HEK293 (cell line): ENCODE measurements around the gene CUZD1.

Experiments
- CTCF ChIA-PET: fragments of 350-600 bp; formaldehyde crosslinking; extraction: SDS; loops from one replicate; lab custom pipeline; 2021; ENCODE audit warnings: antibody characterized with exemption; lab: Yijun Ruan, JAX
- POLR2A ChIA-PET: fragments of 300-600 bp; formaldehyde crosslinking; extraction: SDS; loops from one replicate; lab custom pipeline; 2020; ENCODE audit warnings: antibody characterized with exemption, inconsistent platforms; lab: Yijun Ruan, JAX
- H3K27ac ChIP-seq: fragments of 200-500 bp; sonication (Bioruptor generic); 2 replicates; pipeline ENCODE4 v1.5.1; 2014; ENCODE audit warnings: low read depth, low read length, control low read depth, inconsistent platforms; ENCODE audit errors: extremely low read depth
- H3K36me3 ChIP-seq, 2 experiments: fragments of 200-500 bp in 1 of 2; sonication (Bioruptor generic) in 1 of 2; 1 replicate in 1 of 2; 2 replicates in 1 of 2; pipeline ENCODE4 v1.5.1; 2014 to 2017; ENCODE audit warnings: inconsistent platforms in 2 of 2, low read length in 2 of 2; ENCODE audit not compliant: control insufficient read depth in 2 of 2, insufficient read depth in 1 of 2
- H3K4me1 ChIP-seq: fragments of 200-500 bp; sonication (Bioruptor generic); 2 replicates; pipeline ENCODE4 v1.5.1; 2014; ENCODE audit warnings: mild to moderate bottlenecking, low read length, inconsistent platforms; ENCODE audit not compliant: control insufficient read depth, insufficient read depth
- H3K4me3 ChIP-seq: 2 replicates; pipeline ENCODE4 v1.5.1; 2011; ENCODE audit warnings: low read depth, mild to moderate bottlenecking, control low read depth, low read length, moderate library complexity
- H3K9me3 ChIP-seq: fragments of 200-500 bp; sonication (Bioruptor generic); 2 replicates; pipeline ENCODE4 v1.5.1; 2014; ENCODE audit warnings: low read depth, low read length, inconsistent platforms; ENCODE audit not compliant: control insufficient read depth, insufficient read depth
- BCL11A ChIP-seq: fragments of 450-650 bp; formaldehyde crosslinking; IDR thresholded peaks from 2 replicates; pipeline ENCODE4 v1.5.1; 2016; ENCODE audit warnings: low read depth, missing biosample characterization, missing genetic modification characterization
- INSM2 ChIP-seq: fragments of 450-650 bp; formaldehyde crosslinking; IDR thresholded peaks from 2 replicates; pipeline ENCODE4 v1.5.1; 2016; ENCODE audit warnings: missing biosample characterization, missing genetic modification characterization
- KLF10 ChIP-seq: fragments of 450-650 bp; IDR thresholded peaks from 2 replicates; pipeline ENCODE4 v1.5.1; 2018; ENCODE audit warnings: missing biosample characterization, mild to moderate bottlenecking, missing genetic modification characterization
- OSR2 ChIP-seq: fragments of 450-650 bp; formaldehyde crosslinking; IDR thresholded peaks from 2 replicates; pipeline ENCODE4 v1.5.1; 2016; ENCODE audit warnings: missing biosample characterization, missing genetic modification characterization
- PATZ1 ChIP-seq: fragments of 450-650 bp; formaldehyde crosslinking; IDR thresholded peaks from 2 replicates; pipeline ENCODE4 v1.5.1; 2016; ENCODE audit warnings: missing biosample characterization, missing genetic modification characterization
- SALL2 ChIP-seq: fragments of 450-650 bp; formaldehyde crosslinking; IDR thresholded peaks from 2 replicates; pipeline ENCODE4 v1.5.0; 2017; ENCODE audit warnings: missing biosample characterization, mild to moderate bottlenecking, missing genetic modification characterization, borderline replicate concordance
- SCRT2 ChIP-seq: fragments of 450-650 bp; formaldehyde crosslinking; IDR thresholded peaks from 2 replicates; pipeline ENCODE4 v1.5.1; 2016; ENCODE audit warnings: missing biosample characterization, missing genetic modification characterization
- SETDB1 ChIP-seq: IDR thresholded peaks from one replicate; pipeline ENCODE4 v1.6.1; 2017; ENCODE audit warnings: mild to moderate bottlenecking, low read length, moderate library complexity, mixed read lengths; ENCODE audit not compliant: insufficient read length
- TRIM28 ChIP-seq: IDR thresholded peaks from 2 replicates; pipeline ENCODE4 v1.6.1; 2011; ENCODE audit warnings: low read length, control low read depth, borderline replicate concordance
- YY1 ChIP-seq: fragments of 450-650 bp; formaldehyde crosslinking; IDR thresholded peaks from 2 replicates; pipeline ENCODE4 v1.5.1; 2018; ENCODE audit warnings: missing biosample characterization, missing genetic modification characterization
- ZNF10 ChIP-seq: fragments of 450-650 bp; formaldehyde crosslinking; IDR thresholded peaks from 2 replicates; pipeline ENCODE4 v1.5.1; 2017; ENCODE audit warnings: missing biosample characterization, missing genetic modification characterization
- ZNF169 ChIP-seq: fragments of 450-650 bp; formaldehyde crosslinking; IDR thresholded peaks from 2 replicates; pipeline ENCODE4 v1.5.1; 2016; ENCODE audit warnings: missing biosample characterization, missing genetic modification characterization
- ZNF223 ChIP-seq: fragments of 450-650 bp; formaldehyde crosslinking; IDR thresholded peaks from 2 replicates; pipeline ENCODE4 v1.5.1; 2016; ENCODE audit warnings: missing biosample characterization, missing genetic modification characterization
- ZNF24 ChIP-seq: fragments of 450-650 bp; formaldehyde crosslinking; IDR thresholded peaks from 2 replicates; pipeline ENCODE4 v1.5.1; 2016; ENCODE audit warnings: missing biosample characterization, missing genetic modification characterization
- ZNF311 ChIP-seq: fragments of 450-650 bp; formaldehyde crosslinking; IDR thresholded peaks from 2 replicates; pipeline ENCODE4 v1.5.1; 2017; ENCODE audit warnings: missing biosample characterization, missing genetic modification characterization, borderline replicate concordance
- ZNF501 ChIP-seq: fragments of 450-650 bp; formaldehyde crosslinking; IDR thresholded peaks from 2 replicates; pipeline ENCODE4 v1.5.1; 2016; ENCODE audit warnings: missing biosample characterization, missing genetic modification characterization
- ZNF549 ChIP-seq: fragments of 450-650 bp; IDR thresholded peaks from 2 replicates; pipeline ENCODE4 v1.5.1; 2018; ENCODE audit warnings: missing biosample characterization, missing genetic modification characterization, mild to moderate bottlenecking, inconsistent platforms, moderate library complexity
- ZNF629 ChIP-seq: fragments of 450-650 bp; formaldehyde crosslinking; IDR thresholded peaks from 2 replicates; pipeline ENCODE4 v1.5.1; 2017; ENCODE audit warnings: missing biosample characterization, missing genetic modification characterization
- ZNF660 ChIP-seq: fragments of 450-650 bp; IDR thresholded peaks from 2 replicates; pipeline ENCODE4 v1.5.1; 2018; ENCODE audit warnings: missing biosample characterization, mild to moderate bottlenecking, missing genetic modification characterization
- ZNF701 ChIP-seq: fragments of 450-650 bp; formaldehyde crosslinking; IDR thresholded peaks from 2 replicates; pipeline ENCODE4 v1.5.1; 2016; ENCODE audit warnings: missing biosample characterization, missing genetic modification characterization
- ZSCAN30 ChIP-seq: fragments of 450-650 bp; IDR thresholded peaks from 2 replicates; pipeline ENCODE4 v1.5.1; 2018; ENCODE audit warnings: missing biosample characterization, mild to moderate bottlenecking, missing genetic modification characterization, moderate library complexity
- ZXDB ChIP-seq: fragments of 450-650 bp; formaldehyde crosslinking; IDR thresholded peaks from 2 replicates; pipeline ENCODE4 v1.5.1; 2016; ENCODE audit warnings: missing biosample characterization, missing genetic modification characterization
- TF ChIP-seq, protein P1 (sequence below): IDR thresholded peaks from 2 replicates; pipeline ENCODE4 v1.6.1; 2011; ENCODE audit warnings: mild to moderate bottlenecking, low read depth, low read length, borderline replicate concordance
- TF ChIP-seq, protein P2 (sequence below): fragments of 450-650 bp; formaldehyde crosslinking; IDR thresholded peaks from 2 replicates; pipeline ENCODE4 v1.5.1; 2016; ENCODE audit warnings: missing biosample characterization, missing genetic modification characterization
- TF ChIP-seq, protein P3 (sequence below): fragments of 450-650 bp; formaldehyde crosslinking; IDR thresholded peaks from 2 replicates; pipeline ENCODE4 v1.5.1; 2016; ENCODE audit warnings: missing biosample characterization, missing genetic modification characterization
- TF ChIP-seq, protein P4 (sequence below): fragments of 450-650 bp; formaldehyde crosslinking; IDR thresholded peaks from 2 replicates; pipeline ENCODE4 v1.5.1; 2016; ENCODE audit warnings: missing biosample characterization, missing genetic modification characterization
- TF ChIP-seq, protein P5 (sequence below): fragments of 450-650 bp; formaldehyde crosslinking; IDR thresholded peaks from 2 replicates; pipeline ENCODE4 v1.5.1; 2017; ENCODE audit warnings: missing biosample characterization, missing genetic modification characterization

Gene CUZD1

GRCh38 chr10:122853665-122854313 lies 8.1 kb upstream of the CUZD1 start:
- H3K9me3 ChIP-seq: no peaks in the 10 kb centered on the region
- TF ChIP-seq, protein P1, sequence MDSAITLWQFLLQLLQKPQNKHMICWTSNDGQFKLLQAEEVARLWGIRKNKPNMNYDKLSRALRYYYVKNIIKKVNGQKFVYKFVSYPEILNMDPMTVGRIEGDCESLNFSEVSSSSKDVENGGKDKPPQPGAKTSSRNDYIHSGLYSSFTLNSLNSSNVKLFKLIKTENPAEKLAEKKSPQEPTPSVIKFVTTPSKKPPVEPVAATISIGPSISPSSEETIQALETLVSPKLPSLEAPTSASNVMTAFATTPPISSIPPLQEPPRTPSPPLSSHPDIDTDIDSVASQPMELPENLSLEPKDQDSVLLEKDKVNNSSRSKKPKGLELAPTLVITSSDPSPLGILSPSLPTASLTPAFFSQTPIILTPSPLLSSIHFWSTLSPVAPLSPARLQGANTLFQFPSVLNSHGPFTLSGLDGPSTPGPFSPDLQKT: no peak
- TF ChIP-seq, protein P2, sequence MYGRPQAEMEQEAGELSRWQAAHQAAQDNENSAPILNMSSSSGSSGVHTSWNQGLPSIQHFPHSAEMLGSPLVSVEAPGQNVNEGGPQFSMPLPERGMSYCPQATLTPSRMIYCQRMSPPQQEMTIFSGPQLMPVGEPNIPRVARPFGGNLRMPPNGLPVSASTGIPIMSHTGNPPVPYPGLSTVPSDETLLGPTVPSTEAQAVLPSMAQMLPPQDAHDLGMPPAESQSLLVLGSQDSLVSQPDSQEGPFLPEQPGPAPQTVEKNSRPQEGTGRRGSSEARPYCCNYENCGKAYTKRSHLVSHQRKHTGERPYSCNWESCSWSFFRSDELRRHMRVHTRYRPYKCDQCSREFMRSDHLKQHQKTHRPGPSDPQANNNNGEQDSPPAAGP (tag by site-specific recombination): no peak
- TF ChIP-seq, protein P3, sequence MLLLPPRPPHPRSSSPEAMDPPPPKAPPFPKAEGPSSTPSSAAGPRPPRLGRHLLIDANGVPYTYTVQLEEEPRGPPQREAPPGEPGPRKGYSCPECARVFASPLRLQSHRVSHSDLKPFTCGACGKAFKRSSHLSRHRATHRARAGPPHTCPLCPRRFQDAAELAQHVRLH (tag by site-specific recombination): no peak
- TF ChIP-seq KLF10 (no peak), ZNF24 (tag by site-specific recombination) (no peak), ZSCAN30 (no peak), ZNF660 (tag by site-specific recombination) (no peak), YY1 (tag by site-specific recombination) (no peak), TRIM28 (no peak), ZNF501 (tag by site-specific recombination) (no peak), ZNF223 (tag by site-specific recombination) (no peak), SETDB1 (no peak), ZNF311 (no peak), ZXDB (tag by site-specific recombination) (no peak), SALL2 (tag by site-specific recombination) (no peak)
- TF ChIP-seq, protein P4, sequence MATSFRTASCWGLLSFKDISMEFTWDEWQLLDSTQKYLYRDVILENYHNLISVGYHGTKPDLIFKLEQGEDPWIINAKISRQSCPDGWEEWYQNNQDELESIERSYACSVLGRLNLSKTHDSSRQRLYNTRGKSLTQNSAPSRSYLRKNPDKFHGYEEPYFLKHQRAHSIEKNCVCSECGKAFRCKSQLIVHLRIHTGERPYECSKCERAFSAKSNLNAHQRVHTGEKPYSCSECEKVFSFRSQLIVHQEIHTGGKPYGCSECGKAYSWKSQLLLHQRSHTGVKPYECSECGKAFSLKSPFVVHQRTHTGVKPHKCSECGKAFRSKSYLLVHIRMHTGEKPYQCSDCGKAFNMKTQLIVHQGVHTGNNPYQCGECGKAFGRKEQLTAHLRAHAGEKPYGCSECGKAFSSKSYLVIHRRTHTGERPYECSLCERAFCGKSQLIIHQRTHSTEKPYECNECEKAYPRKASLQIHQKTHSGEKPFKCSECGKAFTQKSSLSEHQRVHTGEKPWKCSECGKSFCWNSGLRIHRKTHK (tag by site-specific recombination): no peak
- peaks cover 0 to 48% of the 10 kb centered on the region in 2 experiments; a peak in 1 of 3 replicates for H3K36me3 ChIP-seq
- H3K27ac ChIP-seq: no peak overlapping the region
- ChIA-PET CTCF (interaction anchor here (0.6 kb wide), 1 partner anchor 191 kb away, joined by 4 read pairs; no protein-coding TSS in a partner anchor), POLR2A (no interaction called here)
- H3K4me1 ChIP-seq: peaks cover 23% of the 10 kb centered on the region
- H3K4me3 ChIP-seq: no peak overlapping the region

DNA sequence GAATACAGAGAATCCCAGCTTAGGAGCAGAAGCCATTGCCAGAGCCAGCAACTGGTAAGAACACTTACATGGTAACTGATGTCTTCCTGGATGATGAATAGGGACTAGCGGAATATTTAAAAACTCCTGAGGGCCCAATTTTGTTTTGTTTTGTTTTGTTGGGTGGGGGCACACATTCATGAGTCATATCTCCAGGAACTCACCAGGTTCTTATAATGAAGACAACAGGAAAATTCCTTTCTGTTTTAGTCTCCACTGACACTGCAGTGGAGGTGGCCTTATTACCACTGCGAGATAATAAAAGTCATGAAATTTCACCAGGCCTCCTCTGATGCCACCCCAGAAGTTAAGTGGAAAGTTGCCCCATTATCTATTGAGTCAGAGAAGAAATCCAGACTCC lies 6.6 kb upstream of the CUZD1 start:
- H3K27ac ChIP-seq: no peak overlapping the region
- H3K4me1 ChIP-seq: peaks cover 23% of the 10 kb centered on the region
- peaks cover 0 to 50% of the 10 kb centered on the region in 2 experiments; a peak in 1 of 3 replicates for H3K36me3 ChIP-seq
- ChIA-PET POLR2A (interaction anchor here (1.1 kb wide), 1 partner anchor 9 kb away, joined by 3 read pairs; no protein-coding TSS in a partner anchor), CTCF (no interaction called here)
- H3K4me3 ChIP-seq: no peak overlapping the region
- no peaks in the 10 kb centered on the region for H3K9me3 ChIP-seq
- TF ChIP-seq ZNF549 (tag by site-specific recombination) (no peak), ZNF629 (peak; percentile 58), ZNF169 (tag by site-specific recombination) (no peak), BCL11A (tag by site-specific recombination) (no peak), ZNF701 (tag by site-specific recombination) (no peak), OSR2 (peak; percentile 13; the same call in 1 of the 2 replicates), SCRT2 (peak; percentile 33; the same call in 1 of the 2 replicates), PATZ1 (tag by site-specific recombination) (0 out of 2 replicates have a peak, but pooled peaks have one; percentile 21), ZNF10 (tag by site-specific recombination) (no peak), INSM2 (tag by site-specific recombination) (0 out of 2 replicates have a peak, but pooled peaks have one; percentile 61)
- TF ChIP-seq, protein P5, sequence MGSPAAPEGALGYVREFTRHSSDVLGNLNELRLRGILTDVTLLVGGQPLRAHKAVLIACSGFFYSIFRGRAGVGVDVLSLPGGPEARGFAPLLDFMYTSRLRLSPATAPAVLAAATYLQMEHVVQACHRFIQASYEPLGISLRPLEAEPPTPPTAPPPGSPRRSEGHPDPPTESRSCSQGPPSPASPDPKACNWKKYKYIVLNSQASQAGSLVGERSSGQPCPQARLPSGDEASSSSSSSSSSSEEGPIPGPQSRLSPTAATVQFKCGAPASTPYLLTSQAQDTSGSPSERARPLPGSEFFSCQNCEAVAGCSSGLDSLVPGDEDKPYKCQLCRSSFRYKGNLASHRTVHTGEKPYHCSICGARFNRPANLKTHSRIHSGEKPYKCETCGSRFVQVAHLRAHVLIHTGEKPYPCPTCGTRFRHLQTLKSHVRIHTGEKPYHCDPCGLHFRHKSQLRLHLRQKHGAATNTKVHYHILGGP: no peak
